Renal cortex interstitium (tissue), 15 donors: Measurements from ENCODE around the gene AGO4. TPM values are rescaled to one million over a fixed set of nuclear protein-coding genes. Genes with fewer than 3 reads are reported as not detected.
"Not testable (repeated sequence)": the region's sequence is repeated elsewhere in the genome, so short reads cannot be mapped to it uniquely, and the experiment has no call there.

Experiments used
- DNase-seq, 11 donors: peaks; one replicate each; pipeline ENCODE4 v3.0.0-alpha.2; 2013; ENCODE audit warnings: low read depth in 9 of 11, low spot score in 4 of 11; ENCODE audit errors: extremely low read depth in 1 of 11
- long read RNA-seq, 16 experiments: transcript quantifications; one replicate each; lab custom pipeline, GENCODE V29; 2026
- polyA plus RNA-seq, 3 donors: library from polyadenylated mRNA; unstranded; fragments of 120-200 nt; gene quantifications; one replicate each; pipeline ENCODE4 v1.2.1, GENCODE V29; 2013; ENCODE audit not compliant: insufficient read length in 3 of 3

The AGO4 gene
- polyA plus RNA-seq = 10 to 100 TPM; 20.8 to 32.0 (median 20.9) TPM
- long read RNA-seq, donor 1 = 0 reads
- long read RNA-seq, donor 2, partial matches to known transcripts = 5 of 5 reads
- long read RNA-seq, donor 2, other reads (novel, unspliced or antisense) = 0 of 5 reads
- long read RNA-seq, donor 3 = 0 reads
- long read RNA-seq, donor 4 = 0 reads
- long read RNA-seq, donor 5 = 0 reads
- long read RNA-seq, donor 6, full-length matches to known transcripts = 3 of 3 reads
- long read RNA-seq, donor 6, partial matches to known transcripts = 0 of 3 reads
- long read RNA-seq, donor 6, other reads (novel, unspliced or antisense) = 0 of 3 reads
- long read RNA-seq, donor 7 = 0 reads
- long read RNA-seq, donor 8 = 0 reads
- long read RNA-seq, donor 9 = 0 reads
- long read RNA-seq, donor 10 = 0 reads
- long read RNA-seq, donor 11 = 0 reads
- long read RNA-seq, donor 12, partial matches to known transcripts = 0 of 1 reads
- long read RNA-seq, donor 12, other reads (novel, unspliced or antisense) = 0 of 1 reads
- long read RNA-seq, donor 13, partial matches to known transcripts = 5 of 5 reads
- long read RNA-seq, donor 13, other reads (novel, unspliced or antisense) = 0 of 5 reads
- long read RNA-seq, donor 14 = 0 reads
- long read RNA-seq, donor 15 = 0 reads
- long read RNA-seq, donor 16, full-length matches to known transcripts = 3 of 8 reads
- long read RNA-seq, donor 16, partial matches to known transcripts = 5 of 8 reads
- long read RNA-seq, donor 16, other reads (novel, unspliced or antisense) = 0 of 8 reads

DNA sequence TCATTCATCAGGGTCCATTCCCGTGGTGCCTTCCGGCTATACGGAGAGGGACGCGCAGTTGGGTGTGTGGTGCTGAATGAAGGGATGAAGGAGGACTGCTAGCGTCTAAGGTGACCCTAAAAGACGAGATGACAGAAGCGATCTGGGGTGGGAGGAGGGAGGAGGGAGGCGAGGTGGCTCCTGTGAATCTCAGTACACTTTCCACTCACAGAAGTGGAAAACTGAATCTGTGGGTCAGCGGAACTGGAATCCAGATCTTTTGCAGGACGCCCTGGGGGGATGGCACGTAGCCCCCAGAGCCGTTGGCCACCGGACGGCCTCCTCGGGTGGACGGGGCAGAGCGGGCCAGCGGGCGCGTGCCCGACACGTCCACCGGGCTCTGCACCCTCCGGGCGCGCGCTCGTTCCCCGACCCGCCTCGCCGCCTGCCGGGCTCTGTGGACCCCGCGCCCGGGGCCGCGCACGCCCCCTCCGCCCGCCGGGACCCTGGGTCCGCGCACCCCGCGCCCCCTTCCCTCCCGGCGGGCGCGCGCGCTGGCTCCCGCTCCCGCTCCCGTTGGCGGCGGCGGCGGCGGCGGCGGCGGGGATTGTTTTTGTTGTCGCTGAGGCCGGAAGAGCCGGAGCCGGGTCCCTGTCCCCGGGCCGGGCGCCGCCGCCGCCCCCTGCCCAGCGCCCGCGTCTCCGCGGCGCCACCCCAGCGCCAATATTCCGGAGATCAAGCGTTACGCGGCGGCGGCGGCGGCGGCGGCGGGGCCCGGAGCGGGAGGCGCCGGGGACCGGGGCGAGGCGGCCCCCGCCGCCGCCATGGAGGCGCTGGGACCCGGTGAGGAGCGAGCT lies at the start of gene AGO4:
TSS of gene AGO4 (plus strand) at position 403 of the 836 bp plus-strand sequence. CDS start at position 804, 401 bp downstream.
- peak in 10 of 11 donors; percentile 22 to 61 (median 48) for DNase-seq

DNA sequence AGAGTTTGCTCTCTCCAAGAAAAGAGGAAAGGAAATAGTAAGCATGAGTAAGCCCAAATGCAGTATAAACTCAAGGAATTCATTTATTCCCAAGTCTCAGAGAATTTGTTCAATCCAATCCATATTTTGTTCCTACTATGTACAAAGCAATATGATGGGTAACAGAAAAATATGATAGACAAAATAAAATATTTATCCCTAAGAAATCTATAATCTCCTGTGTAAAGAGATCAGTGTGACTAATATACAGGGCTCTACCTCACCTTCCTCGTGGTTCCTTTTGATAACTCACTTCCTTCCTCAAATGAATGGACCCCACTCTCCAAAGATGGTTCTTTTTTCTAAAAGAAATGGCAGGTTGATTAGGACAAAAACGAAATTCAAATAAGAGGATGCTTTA lies 45.7 kb upstream of the AGO4 start:
- no peak for DNase-seq

DNA sequence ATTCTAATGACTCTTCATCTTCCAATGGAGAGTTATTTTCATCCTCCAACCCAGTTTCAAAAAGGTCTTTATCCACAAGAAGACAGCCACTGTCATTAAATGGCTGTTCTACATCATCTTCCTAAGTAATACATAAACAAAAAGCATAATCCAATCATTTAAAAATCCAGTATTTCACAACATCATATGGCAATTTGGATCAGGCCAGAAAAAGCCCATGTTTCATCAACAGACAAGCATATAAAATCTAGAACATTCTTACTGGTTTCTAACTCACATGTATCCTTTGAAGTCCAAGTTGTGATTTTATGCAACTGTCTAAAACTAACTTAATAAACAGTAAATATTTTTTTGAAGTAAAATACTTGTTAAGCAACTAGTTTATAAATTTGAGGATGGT lies 44.6 kb upstream of the AGO4 start:
- DNase-seq = no peak

DNA sequence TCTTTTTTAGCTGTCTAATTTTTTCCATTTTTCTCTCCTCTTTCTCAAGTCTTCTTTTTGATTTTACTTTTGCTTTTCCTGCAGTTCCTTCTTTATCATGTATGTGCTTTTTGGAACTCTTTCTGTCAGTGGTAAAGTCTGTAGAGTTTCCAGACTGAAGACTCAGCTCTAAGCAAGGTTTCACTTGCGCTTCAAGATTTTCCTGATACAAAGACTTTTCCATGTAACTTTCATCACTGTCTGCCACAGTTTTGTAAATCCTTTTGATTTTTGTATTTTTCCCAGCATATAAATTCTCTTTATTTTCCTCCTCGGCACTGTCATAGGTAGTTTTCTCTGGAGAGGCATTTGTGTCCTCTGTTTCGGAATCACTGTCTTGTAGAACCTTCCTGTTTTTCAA lies 43.5 kb upstream of the AGO4 start:
- DNase-seq = no peak

DNA sequence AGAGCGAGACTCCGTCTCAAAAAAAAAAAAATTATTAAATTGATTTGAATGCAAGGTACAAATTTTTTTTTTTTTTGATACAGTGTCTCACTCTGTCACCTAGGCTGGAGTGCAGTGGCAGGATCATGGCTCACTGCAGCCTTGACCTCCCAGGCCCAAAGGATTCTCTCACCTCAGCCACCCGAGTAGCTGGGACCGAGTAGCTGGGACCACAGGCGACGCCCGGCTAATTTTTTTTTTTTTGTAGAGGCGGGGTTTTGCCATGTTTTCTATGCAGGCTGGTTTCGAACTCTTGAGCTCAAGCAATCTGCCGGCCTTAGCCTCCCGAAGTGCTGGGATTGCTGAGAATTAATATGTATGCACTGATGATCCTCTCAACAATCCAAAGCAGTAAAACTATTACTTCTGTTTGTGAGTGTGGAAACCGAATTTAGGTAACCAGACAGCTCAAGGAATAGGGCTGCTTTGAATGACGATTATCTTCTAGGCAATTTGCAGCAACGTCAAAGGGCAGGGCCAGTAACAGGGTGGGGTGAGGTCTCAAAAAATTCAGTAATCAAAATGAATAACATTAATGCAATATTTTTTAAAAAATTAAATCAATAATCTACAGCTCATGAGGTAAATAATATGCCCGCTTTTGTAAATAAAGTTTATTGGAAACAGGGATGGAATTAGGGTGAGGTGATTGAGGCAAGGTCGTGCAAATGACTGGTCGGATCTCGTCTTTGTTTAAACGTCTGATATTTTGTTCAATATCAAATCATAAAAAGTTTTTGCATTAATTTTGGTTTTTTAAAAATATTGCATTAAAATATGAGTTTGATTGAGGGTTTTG lies 39.2 kb upstream of the AGO4 start:
- no peak for DNase-seq

- peak; percentile 68 to 92 (median 86) for DNase-seq
These were observed 38.5 kb upstream of the AGO4 start for GRCh38 chr1:35769188-35769758.

GRCh38 chr1:35773711-35774110 lies 34.1 kb upstream of the AGO4 start:
- DNase-seq = no peak

DNA sequence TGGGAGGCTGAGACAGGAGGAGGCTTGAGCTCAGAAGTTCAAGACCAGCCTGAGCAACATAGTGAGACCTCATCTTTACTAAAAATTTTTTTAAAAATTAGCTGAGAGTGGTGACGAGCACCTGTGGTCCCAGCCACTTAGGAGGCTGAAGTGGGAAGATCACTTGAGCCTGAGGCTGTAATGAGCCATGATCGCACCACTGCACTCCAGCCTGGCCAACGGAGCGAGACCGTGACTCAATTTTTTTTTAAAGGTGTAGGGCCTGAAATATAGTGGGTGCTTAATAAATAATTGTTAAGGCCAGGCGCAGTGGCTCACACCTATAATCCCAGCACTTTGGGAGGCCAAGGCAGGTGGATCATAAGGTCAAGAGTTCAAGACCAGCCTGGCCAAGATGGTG lies 31.6 kb upstream of the AGO4 start:
- not testable (repeated sequence) for DNase-seq

DNA sequence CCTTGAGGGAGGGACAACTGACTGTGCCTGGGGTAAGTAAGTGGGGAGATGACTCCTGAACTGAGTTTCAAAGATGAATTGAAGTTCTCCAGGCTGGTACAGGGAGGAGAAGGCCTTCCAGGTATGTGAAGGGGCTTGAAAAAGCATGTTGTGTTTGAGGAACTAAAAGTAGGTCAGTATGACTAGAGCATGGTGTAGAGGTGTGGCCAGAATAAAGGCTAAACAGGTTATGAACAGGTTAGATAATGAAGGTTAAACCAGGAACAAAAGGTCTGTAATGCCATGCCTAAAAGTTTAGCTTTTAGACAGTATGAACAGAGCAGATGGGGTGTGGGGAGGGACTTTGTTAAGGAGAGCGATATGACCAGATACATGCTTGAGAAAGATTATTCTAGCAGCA lies 30.7 kb upstream of the AGO4 start:
- DNase-seq = no peak

GRCh38 chr1:35783055-35783583 lies 24.7 kb upstream of the AGO4 start:
- DNase-seq = no peak

DNA sequence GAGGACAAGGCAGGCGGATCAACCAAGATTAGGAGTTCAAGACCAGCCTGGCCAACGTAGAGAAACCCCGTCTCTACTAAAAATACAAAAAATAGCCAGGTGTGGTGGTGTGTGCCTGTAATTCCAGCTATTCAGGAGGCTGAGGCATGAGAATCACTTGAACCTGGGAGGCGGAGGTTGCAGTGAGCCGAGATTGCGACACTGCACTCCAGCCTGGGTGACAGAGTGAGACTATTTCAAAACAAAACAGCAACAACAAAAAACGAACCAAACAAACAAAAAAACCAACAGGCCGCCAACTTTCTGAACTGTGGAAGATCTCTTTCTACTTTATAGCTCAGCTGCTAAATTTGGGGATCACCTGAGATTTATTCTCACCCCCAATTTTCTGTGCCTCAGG lies 23.5 kb upstream of the AGO4 start:
- not testable (repeated sequence) for DNase-seq

GRCh38 chr1:35788139-35788538 lies 19.7 kb upstream of the AGO4 start:
- no peak for DNase-seq

- no peak for DNase-seq
These were observed 17.1 kb upstream of the AGO4 start for GRCh38 chr1:35790670-35791069.

DNA sequence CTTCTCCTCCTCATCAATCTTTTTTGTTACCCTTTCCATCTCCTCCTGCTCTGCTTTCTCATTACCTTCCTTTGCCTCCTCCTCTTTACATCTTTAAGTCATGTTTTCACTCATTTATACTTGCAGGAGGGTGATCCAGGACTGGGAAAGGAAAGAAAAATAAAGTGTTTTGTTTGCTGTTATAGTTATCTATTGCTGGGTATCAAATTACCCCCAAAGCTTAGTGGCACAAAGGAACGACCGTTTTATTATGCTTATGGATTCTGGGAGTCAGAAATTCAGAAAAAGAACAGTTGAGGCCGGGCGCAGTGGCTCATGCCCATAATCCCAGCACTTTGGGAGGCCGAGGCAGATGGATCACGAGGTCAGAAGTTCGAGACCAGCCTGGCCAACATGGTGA lies 12.5 kb upstream of the AGO4 start:
- no peak for DNase-seq

DNA sequence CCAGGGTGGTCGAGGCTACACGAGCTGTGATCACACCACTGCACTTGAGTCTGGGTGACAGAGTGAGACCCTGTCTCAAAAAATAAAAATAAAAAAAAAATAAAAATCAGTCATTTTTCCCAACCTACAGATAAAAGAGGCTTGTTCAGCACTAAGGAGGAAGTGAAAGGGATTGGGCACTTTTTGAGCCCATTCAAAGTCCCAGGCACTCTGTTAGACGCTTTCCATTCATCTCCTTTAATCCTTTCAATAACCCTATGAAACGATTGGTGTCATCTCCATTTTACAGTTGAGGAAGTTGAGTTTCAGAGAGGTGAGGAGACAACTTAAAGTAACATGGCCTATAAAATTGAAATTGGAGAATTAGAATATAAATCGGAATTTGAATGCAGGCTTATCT lies 10.4 kb upstream of the AGO4 start:
- DNase-seq = no peak

DNA sequence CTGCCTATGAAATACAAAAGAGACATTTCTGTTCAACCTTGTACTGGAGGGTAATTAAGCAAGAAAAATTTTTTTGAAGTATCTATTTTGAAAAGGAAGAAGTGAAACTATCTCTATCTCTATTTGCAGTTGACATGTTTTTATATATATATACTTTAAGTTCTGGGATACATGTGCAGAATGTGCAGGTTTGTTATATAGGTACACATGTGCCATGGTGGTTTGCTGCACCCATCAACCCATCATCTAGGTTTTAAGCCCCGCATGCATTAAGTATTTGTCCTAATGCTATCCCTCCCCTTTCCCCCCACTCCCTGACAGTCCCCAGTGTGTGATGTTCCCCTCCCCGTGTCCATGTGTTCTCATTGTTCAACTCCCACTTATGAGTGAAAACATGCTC lies 9.8 kb upstream of the AGO4 start:
- not testable (repeated sequence) for DNase-seq

GRCh38 chr1:35800167-35800887 lies 7.5 kb upstream of the AGO4 start:
- not testable (repeated sequence) for DNase-seq
